H1 (cell line): ENCODE measurements around the gene FAAP100. TPM values are rescaled to one million over a fixed set of nuclear protein-coding genes. Genes with fewer than 3 reads are reported as not detected.

Source experiments
- EZH2 ChIP-seq: fragments of 200-600 bp; sonication (generic); IDR thresholded peaks from 2 replicates; pipeline ENCODE4 v1.7.1; 2012; ENCODE audit warnings: low read depth, mild to moderate bottlenecking, moderate library complexity, low read length, inconsistent platforms; ENCODE audit not compliant: severe bottlenecking
- GTF2F1 ChIP-seq: IDR thresholded peaks from 2 replicates; pipeline ENCODE4 v1.6.1; 2012; ENCODE audit warnings: low read depth, low read length, improper control_type of control experiment, borderline replicate concordance
- KDM4A ChIP-seq: IDR thresholded peaks from one replicate; pipeline ENCODE4 v1.7.1; 2012; ENCODE audit warnings: low read depth, mild to moderate bottlenecking, moderate library complexity, low read length, inconsistent platforms; ENCODE audit not compliant: severe bottlenecking
- RFX5 ChIP-seq: IDR thresholded peaks from 2 replicates; pipeline ENCODE4 v1.6.1; 2011; ENCODE audit warnings: low read depth, low read length, improper control_type of control experiment, borderline replicate concordance
- TAF1 ChIP-seq: IDR thresholded peaks from 2 replicates; pipeline ENCODE4 v1.6.1; 2011; ENCODE audit warnings: mild to moderate bottlenecking, low read depth, low read length
- polyA plus RNA-seq, 7 experiments: library from polyadenylated mRNA; depleted of rRNA in 3 of 7; stranded (reverse) in 5 of 7; unstranded in 2 of 7; fragments of >200 nt in 5 of 7; fragments of 200-250 nt in 2 of 7; gene quantifications; 1 replicate in 5 of 7; 2 replicates in 1 of 7; 4 replicates in 1 of 7; pipeline versions ENCODE4 v1.2.1 to v1.2.3, GENCODE V29; 2011 to 2013; ENCODE audit warnings: missing spikeins in 2 of 7, mixed read lengths in 2 of 7
- total RNA-seq: library from RNA; stranded (reverse); fragmentation: NEBNext Ultra II Directional; extraction: Animal tissue kit (Norgen Biotek cat#: 25700); gene quantifications from 2 replicates; pipeline ENCODE4 v1.2.1, GENCODE V29; 2021

Gene FAAP100
- total and polyA plus RNA-seq, 2 of the 8 experiments (the other 6 are each of a cell fraction or from before 2014, with no cell fraction given): 23.2 to 41.8 TPM

DNA sequence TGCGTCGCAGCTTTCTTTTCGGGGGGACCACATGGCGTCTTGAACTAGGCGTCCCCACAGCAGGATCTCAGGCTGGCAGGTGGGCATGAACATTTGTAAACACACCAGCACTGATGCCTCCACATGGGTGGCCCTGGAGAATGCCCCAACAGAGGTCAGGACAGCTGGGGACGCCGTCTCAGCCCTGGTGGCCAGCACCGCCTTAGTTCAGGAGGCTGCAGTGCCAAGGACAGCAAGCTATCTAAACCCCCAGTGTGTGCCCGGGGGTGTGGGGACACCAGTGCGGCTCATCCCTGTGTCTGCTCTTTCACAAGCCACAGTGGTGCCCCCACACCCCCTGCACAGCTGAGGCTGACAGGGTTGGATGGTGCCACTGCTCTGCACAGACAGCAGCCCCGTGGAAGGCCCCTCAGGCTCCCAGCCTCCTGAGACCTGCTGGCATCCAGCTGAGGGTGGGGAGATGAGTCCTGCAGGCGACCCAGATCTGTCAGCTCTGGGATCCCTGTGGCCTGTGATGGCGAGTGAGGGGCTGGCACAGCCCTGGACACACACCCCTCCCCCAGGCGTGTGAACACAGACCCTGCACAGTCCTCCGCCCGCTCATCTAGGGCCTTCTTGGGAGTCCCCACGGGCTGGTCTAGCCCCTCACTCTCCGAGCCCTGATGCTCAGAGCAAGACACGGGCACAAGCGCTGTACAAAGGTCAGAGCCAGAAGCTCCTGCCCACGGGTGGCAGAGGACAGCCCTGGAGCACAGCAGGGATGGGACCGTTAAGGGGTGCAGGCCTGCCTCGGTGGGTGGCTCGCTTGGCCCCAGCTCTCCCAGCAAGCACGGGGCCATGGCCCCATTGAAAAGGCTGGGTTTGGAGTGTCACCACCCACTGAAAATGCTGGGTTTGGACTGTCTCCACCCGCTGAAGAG, 13.2 kb downstream of the FAAP100 start (continued):
- TF ChIP-seq TAF1 (no peak), RFX5 (no peak), KDM4A (no peak), GTF2F1 (no peak), EZH2 (no peak)
